ENCODE results near the gene BCAS1.
"Not testable (repeated sequence)": the region's sequence is repeated elsewhere in the genome, so short reads cannot be mapped to it uniquely, and the experiment has no call there.

The BCAS1 gene

DNA sequence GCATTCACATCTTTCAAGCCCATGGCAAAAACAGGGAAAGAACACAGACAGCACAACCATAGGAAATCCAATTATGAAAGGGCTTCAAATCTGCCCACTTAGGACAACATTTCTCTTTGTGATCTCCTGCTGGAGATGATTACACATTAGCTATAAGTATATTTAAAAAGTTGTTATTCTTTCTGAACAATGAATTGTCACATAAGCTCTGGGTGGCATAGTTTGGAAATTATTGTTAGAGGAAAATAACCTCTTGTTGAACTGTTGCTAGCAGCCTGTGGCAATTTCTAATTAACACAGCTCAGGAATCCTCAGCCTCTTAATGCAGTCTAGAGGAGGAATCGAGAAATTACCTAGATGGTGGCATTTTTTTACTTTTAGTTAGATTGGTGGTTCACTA, 54.9 kb downstream of the BCAS1 start:
- DNase-seq (ENCODE audit: low read depth): no peak

DNA sequence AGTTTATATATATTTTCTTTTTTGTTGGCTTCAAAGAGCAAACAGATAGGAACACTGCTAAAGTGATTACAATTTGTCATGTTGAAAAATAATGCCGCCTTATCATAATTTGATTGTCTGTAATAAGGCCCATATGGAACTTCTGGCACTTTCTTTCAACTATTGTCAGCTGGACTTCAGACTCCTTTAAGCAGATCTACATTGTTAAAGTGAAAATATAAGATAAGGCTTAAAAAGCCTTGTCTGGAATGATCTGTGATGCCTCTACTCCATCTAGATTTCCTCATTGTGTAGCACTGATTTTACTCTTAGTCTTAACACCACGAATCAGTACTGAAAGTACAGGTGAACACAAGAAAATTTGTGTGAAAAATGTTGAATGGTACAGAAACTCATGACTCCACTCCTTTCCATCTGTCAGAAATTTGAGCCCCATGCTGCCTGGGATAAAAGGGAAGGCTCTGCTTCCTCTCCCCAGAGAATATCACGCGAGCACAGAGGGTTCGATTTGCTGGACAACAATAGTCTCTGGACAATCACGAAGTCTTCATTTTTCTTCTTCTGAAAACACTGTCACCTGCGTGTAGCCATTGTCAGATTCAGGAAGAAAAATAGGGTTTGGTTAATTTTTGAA, 56.0 kb downstream of the BCAS1 start:
- DNase-seq (ENCODE audit: low read depth): no peak

DNA sequence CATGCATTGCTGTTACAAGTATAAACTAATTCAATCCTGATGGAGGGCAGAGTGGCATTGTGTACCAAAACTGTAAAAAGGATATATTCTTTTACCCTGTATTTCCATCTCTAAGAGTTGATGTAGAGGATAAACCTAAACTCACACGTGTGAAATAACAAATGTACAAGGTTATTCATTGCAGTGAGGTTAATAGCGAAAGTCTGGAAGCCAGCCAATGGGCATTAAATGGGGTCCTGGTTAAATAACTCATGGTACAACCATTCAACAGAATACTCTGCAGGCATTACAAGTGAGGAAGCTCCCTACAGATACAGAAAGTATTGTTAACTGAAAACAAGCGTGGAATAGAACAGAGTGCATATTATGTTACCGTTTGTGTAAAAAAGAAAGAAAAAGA, 56.9 kb downstream of the BCAS1 start:
- no peak for DNase-seq (ENCODE audit: low read depth)

DNA sequence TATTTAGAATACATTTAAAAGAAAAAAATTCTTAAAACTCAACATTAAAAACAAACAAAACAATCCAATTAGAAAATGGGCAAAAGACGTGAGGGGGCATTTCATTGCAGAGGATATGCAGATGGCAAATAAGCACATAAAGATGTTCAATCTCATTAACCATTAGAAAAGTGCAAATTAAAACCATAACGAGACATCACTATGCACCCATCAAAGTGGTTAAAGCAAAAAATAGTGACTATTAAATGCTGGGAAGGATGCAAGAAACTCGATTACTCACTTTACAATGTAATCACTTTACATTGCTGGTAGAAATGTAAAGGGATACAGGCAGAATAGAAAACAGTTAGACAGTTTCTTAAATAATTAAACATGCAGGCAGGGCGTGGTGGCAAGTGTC, 59.0 kb downstream of the BCAS1 start:
- no peak for DNase-seq (ENCODE audit: low read depth)

DNA sequence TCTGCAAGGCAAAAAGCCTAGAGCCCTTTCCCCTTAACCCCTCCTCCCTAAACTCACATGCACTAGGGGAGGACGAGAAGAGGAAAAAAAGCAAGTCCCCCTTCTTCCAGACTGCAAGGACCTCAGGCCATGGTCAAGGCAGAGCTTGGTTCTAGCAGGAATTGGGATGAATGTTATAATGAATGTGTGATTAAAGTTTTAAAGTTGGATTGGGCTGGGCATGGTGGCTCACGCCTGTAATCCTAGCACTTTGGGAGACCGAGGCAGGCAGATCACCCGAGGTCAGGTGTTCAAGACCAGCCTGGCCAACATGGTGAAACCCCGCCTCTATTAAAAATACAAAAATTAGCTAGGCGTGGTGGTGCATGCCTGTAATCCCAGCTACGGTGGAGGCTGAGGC, 64.2 kb downstream of the BCAS1 start:
- not testable (repeated sequence) for DNase-seq (ENCODE audit: low read depth)

DNA sequence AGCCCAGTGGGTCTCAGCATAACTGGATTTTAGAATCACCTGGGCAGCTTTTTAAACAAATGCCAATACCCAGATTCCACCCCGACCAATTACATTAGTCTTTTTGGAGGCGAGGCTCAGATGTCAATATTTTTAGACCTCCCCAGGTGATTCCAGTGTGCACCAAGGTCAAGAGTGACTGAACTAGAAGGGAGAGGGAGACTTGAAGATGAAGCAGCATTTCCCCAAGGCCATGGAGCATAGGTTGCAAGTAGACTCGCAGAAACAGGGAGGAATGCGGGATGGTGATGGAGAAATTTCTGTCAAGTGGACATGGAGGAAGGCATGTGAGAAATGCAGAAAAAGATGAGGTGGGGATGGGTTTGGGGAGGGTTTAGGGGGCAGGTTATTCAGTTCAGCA, 64.9 kb downstream of the BCAS1 start:
- DNase-seq (ENCODE audit: low read depth): no peak

DNA sequence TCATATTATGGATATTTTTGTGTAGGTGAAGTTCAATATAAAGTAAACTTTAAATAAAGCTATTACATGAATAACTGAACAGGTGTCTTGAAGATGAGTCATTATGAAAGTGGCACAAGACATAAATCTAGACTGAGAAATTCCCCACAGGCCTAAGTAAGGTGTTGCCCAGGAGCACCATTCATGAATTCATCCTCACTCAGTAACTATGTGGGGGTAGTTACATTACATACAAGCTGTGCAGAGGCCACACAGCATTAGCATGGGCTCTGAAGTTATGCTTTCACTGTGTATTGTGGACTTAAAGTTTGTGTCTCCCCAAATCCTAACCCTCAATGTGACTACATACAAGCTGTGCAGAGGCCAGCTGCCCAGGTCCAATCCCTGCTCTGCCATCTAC, 65.9 kb downstream of the BCAS1 start:
- no peak for DNase-seq (ENCODE audit: low read depth)

DNA sequence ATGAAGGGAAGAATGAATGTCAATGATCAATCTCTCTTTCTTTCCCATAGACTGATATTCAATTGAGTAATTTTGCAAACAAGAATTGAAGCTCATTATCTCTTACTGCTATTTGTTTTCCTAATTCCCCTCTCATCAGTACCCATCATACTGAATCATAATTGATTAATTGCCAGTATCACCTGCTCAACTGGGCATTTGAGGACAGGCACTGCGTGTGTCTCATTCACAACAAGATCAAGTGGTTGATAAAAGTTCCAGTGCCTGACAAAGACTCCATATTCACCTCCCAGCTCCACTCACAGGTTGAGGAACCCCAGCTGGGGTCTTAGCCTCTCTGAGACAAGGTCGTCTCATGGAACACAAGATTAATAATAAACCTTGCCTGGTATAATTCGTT, 67.7 kb downstream of the BCAS1 start:
- DNase-seq (ENCODE audit: low read depth): no peak

DNA sequence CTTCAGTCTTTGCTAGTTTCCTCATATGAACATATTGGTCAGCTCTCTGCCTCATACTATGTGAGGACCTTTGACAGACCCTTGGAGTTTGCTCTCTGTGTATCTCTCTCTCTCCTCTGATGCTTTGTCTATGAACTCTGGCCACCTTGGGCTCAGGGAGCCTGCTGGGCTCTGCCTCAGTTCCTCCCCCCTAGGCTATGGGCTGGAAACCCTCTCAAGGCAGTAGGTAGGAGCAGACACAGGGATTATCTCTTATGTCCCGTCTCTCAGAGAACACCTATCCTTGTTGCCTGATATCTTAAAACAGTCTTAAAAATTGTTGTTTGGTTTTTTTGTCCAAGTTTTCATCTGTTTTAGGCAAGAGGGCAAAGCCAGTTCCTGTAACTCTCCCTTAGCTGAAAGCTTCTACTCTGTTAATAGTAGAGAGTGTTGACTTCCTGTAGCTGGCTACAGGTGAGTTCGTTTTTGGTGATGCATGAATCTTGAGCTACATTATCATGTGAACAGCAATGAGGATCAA, 68.3 kb downstream of the BCAS1 start:
- DNase-seq (ENCODE audit: low read depth): no peak

DNA sequence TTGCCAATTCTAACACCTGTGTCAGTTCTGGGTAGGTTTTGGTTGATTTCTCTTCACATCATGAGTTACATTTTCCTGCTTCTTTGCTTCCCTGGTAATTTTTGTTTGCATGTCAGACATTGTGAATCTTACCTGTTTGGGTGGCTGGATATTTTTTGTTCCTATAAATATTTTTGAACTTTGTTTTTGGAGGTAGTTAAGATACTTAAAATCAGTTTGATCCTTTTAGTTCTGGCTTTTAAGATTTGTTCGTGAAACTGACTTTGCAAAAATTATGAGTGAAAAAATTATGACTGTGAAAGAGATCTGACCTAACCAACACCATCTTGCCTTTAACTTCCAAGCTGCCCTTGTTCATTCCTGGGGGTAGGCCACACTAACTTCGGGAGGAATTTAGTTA, 69.5 kb downstream of the BCAS1 start:
- no peak for DNase-seq (ENCODE audit: low read depth)

DNA sequence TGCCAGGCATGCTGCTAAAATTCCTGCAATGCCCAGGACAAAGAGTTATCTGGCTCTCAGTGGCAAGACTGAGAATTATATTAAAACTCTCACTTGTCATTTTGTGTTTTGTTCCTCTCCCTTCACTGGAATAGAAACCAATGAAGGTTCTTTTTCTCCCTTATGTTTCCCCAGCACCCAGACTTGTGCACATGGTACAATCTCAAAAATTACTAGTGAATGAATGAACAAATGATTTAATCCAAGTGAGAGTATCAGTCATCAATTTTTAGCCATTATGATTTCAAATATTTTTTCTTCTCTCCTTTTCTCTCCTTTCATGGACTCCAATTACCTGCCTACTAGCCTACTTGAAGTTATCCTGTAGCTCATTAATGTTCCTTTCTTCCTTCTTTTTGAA, 70.1 kb downstream of the BCAS1 start:
- no peak for DNase-seq (ENCODE audit: low read depth)

DNA sequence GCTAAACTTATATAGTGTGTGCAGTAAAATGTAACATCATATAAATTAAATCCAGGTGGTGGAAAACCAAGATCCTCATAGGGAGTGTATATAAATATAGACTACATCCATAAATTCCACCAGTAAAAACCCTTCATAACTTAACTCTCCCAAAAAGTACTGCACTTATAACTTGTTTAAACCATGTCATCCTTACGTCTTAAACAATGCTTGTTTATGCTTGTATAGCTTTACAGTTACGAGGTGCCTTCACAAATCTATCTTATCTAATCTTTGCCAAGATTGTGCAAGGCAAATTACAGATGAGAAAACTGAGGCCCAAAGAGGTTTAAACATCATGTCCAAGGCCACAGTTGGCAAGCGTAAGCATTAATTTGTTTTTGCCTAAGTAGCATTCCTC, 71.3 kb downstream of the BCAS1 start:
- no peak for DNase-seq (ENCODE audit: low read depth)

DNA sequence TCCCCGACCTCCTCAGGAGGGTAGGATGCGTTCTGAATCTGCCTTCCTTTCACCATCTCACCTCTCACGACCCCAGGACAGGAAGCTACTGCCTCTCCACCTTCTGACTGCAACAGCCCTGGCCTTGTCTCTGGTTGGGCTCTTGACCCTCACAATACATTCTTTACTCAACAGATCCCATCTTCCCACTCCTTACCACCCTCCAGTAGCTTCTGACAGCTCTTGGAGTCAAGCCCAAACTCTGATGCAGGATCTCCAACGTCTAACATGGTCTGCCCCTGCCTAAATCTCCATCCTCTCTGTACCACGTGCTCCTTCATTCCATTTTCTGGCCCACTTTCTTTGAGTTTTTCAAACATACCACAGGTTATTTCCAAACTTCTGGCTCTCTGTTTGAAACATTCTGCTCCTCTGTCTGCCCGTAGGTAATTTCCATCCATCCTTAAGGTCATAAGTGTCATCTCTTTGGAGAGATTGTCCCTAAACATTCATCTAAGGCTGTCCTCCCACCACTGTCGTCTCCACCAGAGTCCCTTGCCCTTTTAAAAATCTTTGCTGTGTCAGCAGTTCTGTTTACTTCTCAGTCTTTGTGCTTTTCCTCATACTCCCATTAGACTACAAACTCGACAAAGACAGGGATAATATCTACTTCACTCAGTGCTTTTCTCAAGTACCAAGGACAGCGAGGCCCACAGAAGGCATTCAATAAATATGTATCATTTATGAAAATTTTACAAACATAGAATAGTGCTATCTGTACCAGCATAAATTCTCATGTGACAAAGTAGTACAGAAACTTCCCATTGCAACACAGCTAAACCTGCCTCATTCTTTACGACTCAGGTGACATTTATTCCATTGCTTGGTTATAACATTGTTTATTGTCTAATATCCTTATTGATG, 73.6 kb downstream of the BCAS1 start:
- DNase-seq (ENCODE audit: low read depth): no peak

DNA sequence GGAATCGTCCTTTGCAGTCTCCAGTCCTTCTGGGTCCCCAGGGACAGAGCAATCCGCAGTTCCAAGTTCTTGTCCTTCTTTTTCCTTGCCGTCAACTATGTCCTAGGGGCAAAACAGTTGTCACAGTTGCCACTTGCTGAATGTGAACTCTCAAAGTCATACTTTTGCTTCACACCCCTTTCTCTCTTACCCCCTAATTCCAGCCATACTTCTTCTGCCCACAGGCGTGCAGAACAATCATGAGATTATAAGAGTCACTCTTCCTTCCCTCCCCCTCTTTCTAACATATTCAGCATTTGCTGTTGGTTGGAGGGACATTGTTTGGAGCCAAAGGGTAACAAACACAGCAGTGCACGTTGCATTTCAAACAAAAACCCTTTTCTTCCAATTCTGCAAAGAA, 74.4 kb downstream of the BCAS1 start:
- no peak for DNase-seq (ENCODE audit: low read depth)

DNA sequence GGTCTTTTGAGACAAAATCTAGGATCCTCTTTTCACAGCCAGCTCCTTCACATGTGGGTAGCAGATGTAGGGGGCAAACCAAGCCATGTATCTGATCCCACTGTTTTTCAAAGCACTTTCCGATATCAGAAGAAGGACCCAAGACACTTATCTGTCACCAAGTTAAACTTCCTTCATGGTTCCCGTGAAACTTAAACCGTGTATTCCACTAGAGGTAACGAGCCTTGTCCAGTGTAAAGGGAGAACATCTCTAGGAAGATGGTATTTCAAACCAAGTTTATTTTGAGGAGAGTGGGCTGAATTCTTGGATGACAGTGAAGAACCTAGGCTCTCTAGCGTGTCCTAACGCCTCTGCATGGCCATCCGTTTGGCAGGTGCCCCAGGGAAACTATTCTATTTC, 76.3 kb downstream of the BCAS1 start:
- no peak for DNase-seq (ENCODE audit: low read depth)

DNA sequence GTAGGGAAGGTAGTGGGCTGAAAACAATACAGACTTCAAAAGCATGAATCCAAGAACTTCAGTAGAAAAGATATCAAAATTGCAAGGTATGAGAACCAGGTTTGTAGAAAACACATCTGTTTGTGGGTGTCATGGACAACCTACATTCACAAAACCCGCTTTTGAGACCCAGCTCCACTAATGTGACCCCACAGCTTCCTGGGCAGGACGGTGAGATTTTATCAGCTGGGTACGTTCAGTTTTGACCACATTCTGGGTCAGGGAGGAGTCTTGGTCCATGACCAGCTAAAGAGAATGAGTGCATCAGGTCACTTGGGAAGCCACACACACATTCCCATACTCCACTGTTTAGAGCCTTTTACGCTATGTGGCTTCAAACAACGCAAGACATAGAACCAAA, 77.1 kb downstream of the BCAS1 start:
- DNase-seq (ENCODE audit: low read depth): no peak

DNA sequence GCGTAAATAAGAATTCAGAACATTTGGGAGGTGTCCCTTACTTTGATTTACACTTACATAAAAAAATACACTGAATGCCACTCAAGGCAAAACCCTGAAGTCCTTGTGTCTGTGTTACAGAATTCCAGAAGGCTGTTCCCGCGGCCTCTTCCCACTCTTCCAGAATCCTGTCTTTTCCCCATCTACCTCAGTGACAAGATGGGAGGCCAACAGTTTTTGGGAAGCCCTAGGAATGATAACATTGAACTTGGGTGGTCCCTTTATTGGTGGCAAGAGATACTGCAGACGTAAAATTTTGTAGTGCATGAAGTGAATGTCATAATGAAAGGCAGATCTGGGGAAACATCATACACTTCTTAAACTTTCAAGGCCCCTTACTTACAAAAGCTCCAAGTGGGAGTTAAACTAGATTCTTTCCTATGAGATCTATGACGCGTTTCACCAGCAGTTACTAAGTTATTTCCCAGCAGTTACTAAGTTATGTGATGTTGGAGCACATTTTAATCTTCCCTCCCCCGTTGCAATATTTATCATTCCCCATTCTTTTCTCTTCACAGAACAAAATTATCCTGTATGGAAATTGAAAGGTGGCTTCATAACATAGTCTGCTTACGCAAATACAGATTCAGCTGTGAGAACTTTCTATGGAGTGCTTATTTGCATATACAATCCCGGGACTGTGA, 79.5 kb downstream of the BCAS1 start:
- no peak for DNase-seq (ENCODE audit: low read depth)

DNA sequence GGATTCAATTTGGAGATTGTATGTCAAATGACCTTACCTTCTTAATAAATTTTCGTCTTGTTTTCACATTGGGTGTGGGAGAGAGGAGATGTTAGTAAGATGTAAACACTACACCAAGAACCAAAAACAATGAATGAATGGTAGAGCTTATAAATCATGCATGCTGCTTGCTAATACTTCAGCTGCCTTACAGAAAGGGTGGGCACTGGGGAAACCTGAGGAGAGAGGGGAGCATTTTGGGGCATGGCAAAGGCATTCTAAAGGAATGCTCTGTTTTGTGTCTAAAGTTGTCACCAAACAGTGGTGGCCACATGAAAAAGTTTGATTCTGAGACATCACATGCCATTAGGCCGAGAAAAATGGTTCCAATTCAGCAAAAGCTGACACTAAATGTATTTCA, 80.4 kb downstream of the BCAS1 start:
- DNase-seq (ENCODE audit: low read depth): no peak

DNA sequence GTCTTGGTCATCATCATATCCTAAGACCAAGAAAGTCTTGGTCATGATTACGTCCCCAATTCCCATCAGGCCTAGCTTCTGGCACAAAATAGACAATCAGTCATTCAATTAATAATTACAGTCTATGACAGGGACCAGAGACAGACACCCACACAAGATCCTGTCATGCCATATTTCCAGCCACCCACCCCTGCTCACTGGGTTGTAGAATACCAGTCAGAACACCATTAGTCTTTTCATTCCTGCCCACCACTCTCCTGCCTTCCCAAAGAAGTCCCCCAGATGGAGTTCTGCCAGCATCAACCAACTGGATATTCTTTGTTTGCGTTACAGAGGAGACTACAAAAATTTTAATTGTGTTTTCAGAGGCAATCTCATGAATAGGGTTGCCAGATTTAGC, 81.0 kb downstream of the BCAS1 start:
- no peak for DNase-seq (ENCODE audit: low read depth)

DNA sequence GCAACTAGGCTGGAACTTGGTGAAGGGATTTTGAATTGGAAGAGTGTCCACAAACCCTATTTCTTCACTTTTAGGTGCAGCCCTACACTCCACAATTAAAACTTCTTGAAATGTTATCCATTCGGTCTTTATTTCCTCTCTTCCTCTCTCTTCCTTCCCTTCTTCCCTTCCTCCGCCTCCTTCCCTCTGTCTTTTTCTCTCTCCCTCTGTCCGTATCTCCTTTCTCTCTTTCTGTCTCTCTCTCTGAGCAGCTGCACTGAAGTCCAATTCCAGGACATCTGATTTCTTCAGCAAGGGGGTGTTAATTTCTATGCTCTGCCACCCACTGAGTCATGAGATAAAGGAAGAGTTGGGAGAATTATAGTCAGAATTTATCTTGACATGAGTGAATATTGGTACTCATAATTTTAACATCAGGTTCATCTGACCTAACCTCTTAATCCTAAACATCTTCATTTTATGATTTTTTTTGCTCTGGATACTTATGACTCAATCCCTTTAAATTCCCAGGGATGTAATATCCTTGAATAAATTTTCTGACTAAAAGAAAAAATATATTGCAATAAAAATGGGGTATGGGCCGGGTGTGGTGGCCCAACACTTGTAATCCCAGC, 84.2 kb downstream of the BCAS1 start:
- DNase-seq (ENCODE audit: low read depth): no peak

DNA sequence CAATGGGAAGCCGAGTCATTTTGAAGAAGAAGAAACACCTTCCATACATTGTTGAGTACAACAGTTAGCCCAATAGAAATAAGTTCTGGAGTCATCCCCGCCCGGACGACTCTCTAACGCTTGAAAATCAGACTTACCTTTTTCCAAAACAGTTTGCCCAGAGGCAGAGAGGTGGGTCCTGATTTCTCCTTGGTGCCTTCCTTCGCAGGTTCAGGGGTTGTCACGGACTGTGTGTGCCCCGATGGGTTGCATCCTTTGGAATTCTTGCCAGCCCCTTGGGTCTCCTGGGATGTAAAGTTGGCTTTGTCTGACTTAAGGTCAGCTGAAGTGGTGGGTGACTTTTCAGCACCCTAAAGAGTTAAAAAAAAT, 85.3 kb downstream of the BCAS1 start:
- no peak for DNase-seq (ENCODE audit: low read depth)

DNA sequence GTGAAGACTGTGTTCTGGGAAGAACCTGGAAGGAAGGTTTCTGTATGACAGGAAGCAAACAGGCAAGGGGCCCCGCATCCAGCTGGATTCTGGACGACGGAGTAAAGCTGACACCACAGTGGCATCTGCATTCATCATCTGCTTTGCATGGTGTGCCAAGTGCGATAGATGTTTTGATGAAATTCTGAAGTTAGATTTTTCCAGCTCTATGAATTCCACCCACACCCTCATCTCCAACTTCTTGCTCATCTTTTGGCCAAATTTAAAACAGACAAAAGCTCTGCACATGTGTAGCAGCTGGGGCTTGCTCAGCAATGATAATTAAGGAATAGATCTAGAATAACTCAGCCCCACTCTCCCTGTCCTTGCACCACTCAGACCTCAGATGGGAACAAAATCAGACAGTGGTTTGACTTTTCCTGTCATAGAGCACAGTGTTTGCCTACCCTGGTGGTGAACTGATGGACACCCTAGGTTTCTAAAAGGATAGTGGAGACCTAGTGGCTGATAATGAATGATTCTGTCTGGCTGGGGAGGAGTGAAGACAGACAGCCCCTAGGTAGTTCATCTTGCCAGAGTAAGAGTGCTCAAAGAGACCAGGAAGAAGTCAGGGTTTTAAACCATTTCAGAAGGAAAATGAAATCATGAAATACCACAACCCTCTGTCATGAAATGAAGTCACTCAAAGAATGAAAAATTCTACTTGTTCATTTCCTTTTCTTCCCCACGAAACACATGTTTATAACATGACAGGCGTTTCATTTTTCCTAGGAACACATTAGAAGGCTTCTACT, 85.8 kb downstream of the BCAS1 start:
- no peak for DNase-seq (ENCODE audit: low read depth)
